ENCODE measurements around the gene CRYBG1.

The CRYBG1 gene, protein sequence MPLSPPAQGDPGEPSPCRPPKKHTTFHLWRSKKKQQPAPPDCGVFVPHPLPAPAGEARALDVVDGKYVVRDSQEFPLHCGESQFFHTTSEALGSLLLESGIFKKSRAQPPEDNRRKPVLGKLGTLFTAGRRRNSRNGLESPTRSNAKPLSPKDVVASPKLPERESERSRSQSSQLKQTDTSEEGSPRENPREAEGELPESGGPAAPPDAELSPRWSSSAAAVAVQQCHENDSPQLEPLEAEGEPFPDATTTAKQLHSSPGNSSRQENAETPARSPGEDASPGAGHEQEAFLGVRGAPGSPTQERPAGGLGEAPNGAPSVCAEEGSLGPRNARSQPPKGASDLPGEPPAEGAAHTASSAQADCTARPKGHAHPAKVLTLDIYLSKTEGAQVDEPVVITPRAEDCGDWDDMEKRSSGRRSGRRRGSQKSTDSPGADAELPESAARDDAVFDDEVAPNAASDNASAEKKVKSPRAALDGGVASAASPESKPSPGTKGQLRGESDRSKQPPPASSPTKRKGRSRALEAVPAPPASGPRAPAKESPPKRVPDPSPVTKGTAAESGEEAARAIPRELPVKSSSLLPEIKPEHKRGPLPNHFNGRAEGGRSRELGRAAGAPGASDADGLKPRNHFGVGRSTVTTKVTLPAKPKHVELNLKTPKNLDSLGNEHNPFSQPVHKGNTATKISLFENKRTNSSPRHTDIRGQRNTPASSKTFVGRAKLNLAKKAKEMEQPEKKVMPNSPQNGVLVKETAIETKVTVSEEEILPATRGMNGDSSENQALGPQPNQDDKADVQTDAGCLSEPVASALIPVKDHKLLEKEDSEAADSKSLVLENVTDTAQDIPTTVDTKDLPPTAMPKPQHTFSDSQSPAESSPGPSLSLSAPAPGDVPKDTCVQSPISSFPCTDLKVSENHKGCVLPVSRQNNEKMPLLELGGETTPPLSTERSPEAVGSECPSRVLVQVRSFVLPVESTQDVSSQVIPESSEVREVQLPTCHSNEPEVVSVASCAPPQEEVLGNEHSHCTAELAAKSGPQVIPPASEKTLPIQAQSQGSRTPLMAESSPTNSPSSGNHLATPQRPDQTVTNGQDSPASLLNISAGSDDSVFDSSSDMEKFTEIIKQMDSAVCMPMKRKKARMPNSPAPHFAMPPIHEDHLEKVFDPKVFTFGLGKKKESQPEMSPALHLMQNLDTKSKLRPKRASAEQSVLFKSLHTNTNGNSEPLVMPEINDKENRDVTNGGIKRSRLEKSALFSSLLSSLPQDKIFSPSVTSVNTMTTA (N-terminal part only)

DNA sequence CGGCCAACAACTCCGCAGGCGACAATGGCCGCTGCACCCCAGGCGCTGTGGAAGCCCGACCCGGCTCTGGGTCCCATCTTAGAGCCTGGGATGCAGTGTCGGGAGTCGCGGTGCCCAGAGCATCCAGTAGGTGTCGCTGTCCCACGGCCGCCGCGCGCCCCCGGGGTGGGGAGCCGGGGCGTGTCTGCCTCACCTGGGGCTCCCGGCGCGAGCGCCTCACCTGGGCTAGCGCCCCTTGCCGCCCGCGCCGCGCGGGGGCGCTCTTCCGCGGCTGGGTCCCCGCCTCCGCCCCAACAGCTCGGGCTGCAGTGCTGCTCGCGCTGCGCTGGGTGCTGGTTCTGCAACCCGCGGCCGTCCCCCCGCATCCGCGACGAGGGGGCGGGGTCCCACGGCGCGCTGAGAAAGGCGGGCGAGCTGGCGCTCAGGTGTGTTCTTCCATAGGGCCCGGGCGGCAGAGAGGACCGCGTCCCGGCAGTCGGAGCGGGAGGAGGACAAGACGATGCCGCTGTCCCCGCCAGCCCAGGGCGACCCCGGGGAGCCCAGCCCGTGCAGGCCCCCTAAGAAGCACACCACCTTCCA is at the start of gene CRYBG1:
TSS of gene CRYBG1 (plus strand) at position 308 of the 579 bp plus-strand sequence. CDS start at position 500, 192 bp downstream.
- peak in 1 of 2 donors; percentile 39 for DNase-seq (ENCODE audit: low read depth in 2 of 2)

DNA sequence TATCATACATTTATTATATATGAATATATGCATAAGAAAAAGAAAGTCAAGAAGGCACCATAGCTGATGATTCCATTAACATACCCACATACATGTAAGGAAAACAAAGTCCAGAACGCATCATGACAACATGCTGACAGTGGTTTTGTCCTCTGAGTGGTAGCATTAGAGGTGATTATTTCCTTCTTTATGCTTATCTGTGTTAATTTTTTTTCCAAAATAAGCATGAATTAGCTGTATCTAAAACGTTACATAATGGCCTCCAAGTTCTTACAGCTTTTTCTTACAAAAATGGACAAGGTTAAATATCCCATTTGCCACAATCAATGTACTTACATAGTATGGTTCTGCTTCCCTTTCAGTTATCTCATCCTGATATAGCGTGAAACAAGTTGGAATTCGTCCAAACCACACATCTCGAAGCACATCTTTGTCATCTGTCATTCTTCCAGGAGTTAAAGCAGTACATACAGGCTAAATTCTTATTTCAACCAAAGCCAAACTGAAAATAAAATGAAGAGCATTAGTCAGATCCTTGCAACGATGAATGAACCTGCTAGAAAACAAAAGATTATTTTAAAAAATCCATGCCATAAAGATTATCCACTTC is 44.6 kb upstream of the CRYBG1 start:
- no peak for DNase-seq (ENCODE audit: low read depth in 2 of 2)

GRCh38 chr6:106316375-106316766 is 44.1 kb upstream of the CRYBG1 start:
- no peak for DNase-seq (ENCODE audit: low read depth in 2 of 2)

DNA sequence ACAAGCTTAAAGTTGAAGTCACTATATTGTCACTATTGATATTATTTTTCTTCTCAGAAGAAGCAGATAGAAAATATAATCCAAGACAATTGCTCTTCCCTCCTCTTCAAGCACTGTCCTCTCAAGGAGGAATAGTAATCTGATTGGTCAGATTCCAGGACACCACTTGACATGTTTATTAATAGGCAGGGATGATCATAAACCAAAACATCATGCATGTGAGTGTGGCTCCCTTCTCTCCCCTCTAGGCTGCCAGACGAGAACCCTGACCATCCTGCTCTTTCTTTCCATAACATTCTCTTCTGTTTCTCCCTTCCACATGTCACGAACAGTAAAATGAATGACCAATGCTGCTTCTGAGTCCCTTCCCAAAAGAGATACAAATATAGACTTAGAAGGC is 42.5 kb upstream of the CRYBG1 start:
- DNase-seq (ENCODE audit: low read depth in 2 of 2), result no peak

DNA sequence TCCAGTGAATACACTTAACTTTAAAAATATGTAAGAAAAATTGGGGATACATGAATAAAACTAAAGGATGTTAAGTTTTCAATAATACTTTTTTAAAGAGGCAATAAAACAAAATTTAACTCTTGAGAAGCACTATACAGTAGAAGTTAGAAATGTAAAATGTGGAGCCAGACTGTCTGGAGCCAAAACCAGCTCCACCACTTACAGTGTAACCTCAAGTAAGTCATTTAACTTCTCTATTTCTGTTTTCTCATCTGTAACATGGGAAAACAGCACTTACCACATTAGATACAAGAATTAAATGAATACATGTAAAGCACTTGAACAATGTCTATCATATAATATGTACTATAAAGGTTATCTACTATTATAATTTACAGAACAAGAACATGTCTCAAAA is 41.7 kb upstream of the CRYBG1 start:
- no peak for DNase-seq (ENCODE audit: low read depth in 2 of 2)

DNA sequence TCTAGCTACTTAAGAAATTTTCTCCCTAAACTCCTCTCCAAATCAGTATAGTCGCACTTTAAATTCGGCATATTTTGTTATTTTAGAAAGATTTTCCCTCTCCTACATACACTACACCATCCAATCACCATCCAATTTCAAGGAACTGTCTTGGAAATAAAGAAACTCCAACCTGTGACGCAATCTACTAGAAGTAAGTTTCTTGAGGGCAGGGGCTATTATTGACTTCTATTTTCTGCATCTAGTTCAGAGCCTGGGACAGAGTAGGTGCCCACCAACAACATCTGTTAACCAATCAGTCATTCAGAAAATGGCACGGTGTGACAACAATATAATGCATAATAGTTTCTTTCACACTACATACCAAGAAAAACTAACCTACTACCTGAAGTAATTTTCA is 38.6 kb upstream of the CRYBG1 start:
- no peak for DNase-seq (ENCODE audit: low read depth in 2 of 2)

DNA sequence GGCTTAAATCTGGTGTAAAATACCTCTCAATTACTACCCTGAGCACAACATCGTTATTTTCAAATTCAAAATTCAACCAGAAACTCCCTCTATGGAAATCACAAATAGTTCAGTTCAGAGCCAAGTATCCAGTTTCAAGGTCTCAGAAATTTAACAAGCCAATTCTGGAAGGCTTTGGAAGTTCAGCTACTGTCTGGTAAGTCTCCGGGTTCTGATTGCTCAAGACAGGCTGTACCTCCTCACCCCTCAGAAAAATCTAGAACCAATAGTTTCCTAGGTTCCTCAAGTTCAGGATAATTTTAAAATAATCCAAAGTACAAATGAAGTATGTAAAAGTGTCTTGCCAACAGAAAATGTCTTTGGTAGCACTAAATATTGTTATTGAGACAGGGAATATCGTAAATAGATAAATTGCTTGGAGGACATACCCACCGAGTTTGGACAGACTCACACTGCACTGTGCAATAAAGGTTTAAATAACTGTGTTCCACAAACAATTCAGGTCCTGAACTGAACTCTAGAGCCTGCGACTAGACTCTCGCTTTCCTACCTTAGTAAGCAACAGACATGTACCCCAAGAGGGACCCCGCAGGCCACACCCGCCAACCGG is 35.7 kb upstream of the CRYBG1 start:
- no peak for DNase-seq (ENCODE audit: low read depth in 2 of 2)

- peak; percentile 100 for DNase-seq (ENCODE audit: low read depth in 2 of 2)
Measured at GRCh38 chr6:106325336-106326178, 35.0 kb upstream of the CRYBG1 start, which contains the start of gene ATG5. ATG5 (minus strand) TSS chr6:106325760; CDS start chr6:106316208, 9,552 bp downstream.

GRCh38 chr6:106334646-106335448 is 25.7 kb upstream of the CRYBG1 start:
- peak; percentile 25 to 34 for DNase-seq (ENCODE audit: low read depth in 2 of 2)

- peak; percentile 13 to 23 for DNase-seq (ENCODE audit: low read depth in 2 of 2)
Measured at GRCh38 chr6:106339334-106340029, 21.0 kb upstream of the CRYBG1 start.

DNA sequence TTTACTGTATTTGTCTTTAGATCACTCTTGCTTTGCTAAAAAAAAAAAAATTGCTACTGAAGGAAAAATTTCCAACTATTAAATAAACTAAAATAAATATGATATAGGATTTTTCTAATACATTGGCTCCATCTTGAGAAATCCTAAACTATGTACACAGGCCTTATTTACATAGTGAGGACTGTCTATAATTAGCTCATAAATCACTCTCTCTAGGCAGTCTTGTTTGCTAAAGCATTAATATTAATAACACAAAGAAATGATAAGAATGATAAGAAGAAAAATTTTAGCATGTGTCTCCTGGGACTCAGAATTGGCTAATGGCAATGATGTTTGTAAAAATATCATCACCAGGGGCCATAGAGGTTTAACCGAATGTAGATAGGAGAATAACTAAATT is 13.3 kb upstream of the CRYBG1 start:
- no peak for DNase-seq (ENCODE audit: low read depth in 2 of 2)

GRCh38 chr6:106356378-106356777 is 4.1 kb upstream of the CRYBG1 start:
- DNase-seq (ENCODE audit: low read depth in 2 of 2), result no peak

DNA sequence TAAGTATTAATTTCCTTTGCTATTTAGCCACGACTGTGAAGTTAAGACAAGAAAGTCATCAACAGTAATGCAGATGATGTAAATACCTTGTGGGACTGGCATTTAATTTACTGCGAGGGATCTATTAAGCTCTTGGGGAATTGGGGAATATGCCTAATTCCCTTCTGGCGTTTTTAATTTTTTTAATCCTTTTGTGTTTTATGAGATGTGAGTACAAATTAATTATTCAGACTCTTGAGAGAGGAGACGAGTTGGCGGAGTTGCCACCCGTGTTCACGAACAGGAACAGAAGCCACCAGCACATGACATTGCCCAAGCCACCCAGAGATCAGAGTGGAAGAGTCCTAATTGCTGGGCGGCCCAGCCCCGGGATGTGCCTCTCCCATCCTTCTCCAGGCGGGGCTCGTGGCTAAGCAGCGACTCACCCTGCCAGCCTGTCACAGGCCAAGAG is 533 bp upstream of the CRYBG1 start:
- DNase-seq (ENCODE audit: low read depth in 2 of 2), result no peak

- peak in 1 of 2 donors; percentile 5 for DNase-seq (ENCODE audit: low read depth in 2 of 2)
Measured at GRCh38 chr6:106360989-106361430, 493 bp downstream of the CRYBG1 start.

GRCh38 chr6:106363401-106364138 is 3.1 kb downstream of the CRYBG1 start:
- DNase-seq (ENCODE audit: low read depth in 2 of 2), result no peak

DNA sequence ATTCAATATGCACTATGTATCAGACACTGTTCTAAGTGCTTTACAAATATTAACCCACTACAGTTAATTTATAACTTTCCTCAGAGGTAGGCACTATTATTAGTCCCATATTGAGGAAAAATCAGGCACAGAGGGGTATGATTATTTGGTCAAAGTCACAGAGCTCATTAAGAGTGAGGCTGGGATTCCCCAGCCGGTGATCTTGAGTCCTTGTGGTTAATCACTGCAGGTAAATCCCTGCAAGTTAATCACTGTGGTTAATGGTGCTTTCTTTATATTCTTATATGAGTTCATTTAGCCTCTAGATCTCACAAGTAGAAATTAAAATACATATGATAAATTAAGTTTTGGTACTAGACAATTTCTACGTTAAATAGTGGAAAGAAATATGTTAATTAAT is 9.2 kb downstream of the CRYBG1 start:
- DNase-seq (ENCODE audit: low read depth in 2 of 2), result no peak

GRCh38 chr6:106370639-106371038 is 10.1 kb downstream of the CRYBG1 start:
- no peak for DNase-seq (ENCODE audit: low read depth in 2 of 2)
